ENCODE results near the gene ICAM3.

Gene ICAM3

GRCh38 chr19:10290357-10290875 lies 49.0 kb downstream of the ICAM3 start:
- DNase-seq = no peak

GRCh38 chr19:10289836-10290356 lies 49.5 kb downstream of the ICAM3 start, which contains the start of gene ICAM5:
ICAM5 (plus strand) TSS chr19:10289952; CDS start chr19:10290044, 92 bp downstream.
- no peak for DNase-seq

GRCh38 chr19:10289167-10289835 lies 50.1 kb downstream of the ICAM3 start:
- DNase-seq = peak; percentile 62

GRCh38 chr19:10288662-10289166 lies 50.7 kb downstream of the ICAM3 start:
- peak; percentile 60 for DNase-seq

- no peak for DNase-seq
Observed at GRCh38 chr19:10286803-10287737, 52.4 kb downstream of the ICAM3 start, which contains the start of gene ICAM4. ICAM4 (plus strand) TSS chr19:10286955; CDS start chr19:10287013, 58 bp downstream.

GRCh38 chr19:10285393-10285792 lies 54.0 kb downstream of the ICAM3 start:
- DNase-seq = no peak

GRCh38 chr19:10284960-10285278 lies 54.5 kb downstream of the ICAM3 start:
- DNase-seq = no peak

- no peak for DNase-seq
Observed at GRCh38 chr19:10284065-10284959, 55.1 kb downstream of the ICAM3 start.

All from fibroblast of skin of right biceps (primary cell).